SW480 (cell line): ENCODE results near the gene RAPGEF4.
A peak's percentile ranks its signal among the peaks of the same experiment; 100 is the strongest.

ENCODE experiments used
- DNase-seq: peaks from one replicate; pipeline ENCODE4 v3.0.0-alpha.2; 2016; ENCODE audit warnings: low spot score

RAPGEF4 gene

DNA sequence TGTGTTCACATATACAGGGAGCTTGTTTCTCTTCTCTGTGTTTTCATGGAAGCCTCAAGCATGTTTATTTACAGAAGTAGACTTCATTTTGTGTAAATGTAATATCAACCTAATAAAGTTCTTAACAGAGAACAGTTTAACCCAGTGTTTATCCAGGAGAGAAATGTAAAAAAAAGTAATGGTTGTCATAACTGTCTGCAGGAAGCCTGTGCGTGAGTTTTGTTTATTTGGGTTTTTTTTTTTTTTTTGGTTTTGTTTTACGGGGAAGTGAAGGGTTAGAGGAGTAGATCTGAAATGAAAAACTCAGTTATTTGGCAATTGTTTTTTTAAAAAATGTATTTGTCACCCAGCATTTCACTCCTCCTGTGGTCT, 124.7 kb downstream of the RAPGEF4 start:
- no peak for DNase-seq

DNA sequence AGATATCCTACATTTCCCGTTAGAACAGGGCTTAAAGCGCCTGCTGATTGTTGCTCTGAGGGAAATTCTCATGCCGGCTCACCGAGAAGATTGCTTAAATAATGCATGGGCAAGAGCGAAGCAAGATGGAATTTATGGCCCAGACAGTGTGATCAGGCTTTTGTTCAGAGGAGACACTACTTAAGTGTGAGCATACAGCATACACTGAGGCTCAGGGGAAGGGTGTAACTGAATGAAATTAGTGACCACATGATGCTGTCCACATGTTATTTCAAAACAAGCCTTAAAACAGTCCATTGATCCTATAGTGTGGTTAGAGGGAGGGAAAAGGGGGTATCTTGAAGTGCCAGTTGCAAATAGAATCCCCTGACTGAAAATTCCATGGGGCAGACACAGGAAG, 125.5 kb downstream of the RAPGEF4 start:
- no peak for DNase-seq

DNA sequence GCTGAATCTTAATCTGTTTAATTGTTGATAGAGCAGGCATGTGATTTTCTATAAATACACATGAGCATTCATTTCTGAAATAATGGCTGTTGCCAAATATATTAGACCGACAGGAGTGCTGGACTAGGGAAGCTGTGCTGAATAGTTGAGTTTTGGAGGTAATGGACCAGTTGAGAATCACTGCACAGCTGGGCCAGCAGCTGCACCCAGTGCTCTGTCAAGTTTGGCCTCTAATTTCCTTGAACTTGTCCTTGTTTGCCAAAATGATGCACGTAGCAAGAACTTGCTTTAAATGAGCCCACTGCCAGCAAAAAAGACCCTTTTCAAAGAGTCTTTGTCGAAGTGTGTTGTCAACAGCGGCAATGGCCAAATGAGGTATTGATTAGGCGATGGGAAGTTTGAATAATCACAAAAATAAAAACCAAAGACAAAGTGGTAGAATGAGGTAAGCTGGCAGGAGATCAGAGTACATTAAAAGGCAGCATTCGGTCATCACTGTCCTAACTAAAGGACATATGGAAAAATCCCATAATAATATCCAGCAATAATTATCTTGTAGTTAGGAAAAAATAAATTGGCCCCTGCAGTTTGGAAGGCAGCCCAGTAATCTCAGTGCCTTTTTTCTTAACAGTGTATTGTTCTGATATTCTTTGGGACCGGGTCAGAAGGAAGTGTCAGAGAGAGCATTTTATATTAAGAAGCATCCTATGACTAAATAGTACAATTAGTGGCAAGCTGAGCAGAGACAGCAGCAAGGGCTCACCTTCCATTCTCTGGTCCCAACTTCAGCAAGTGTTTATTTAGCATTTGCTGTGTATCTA, 126.2 kb downstream of the RAPGEF4 start:
- no peak for DNase-seq

DNA sequence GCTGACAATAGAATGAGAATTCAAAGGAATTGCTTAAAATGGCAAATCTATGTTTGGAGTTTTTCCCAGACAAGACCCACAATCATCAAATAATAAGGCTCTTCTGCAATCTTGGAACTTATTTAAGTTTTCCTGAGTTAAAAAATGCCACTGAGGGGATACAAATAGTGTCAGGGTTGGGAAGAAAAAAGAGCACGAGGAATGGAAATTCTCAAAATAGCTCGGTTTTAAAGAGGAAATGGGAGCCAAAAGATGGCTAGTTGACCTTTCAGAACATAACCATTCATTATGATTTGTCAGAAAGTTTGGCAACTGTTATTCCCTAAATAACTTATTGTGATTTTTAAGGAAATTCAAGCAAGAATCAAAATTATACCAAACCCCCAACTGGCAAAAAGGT, 127.7 kb downstream of the RAPGEF4 start:
- no peak for DNase-seq

DNA sequence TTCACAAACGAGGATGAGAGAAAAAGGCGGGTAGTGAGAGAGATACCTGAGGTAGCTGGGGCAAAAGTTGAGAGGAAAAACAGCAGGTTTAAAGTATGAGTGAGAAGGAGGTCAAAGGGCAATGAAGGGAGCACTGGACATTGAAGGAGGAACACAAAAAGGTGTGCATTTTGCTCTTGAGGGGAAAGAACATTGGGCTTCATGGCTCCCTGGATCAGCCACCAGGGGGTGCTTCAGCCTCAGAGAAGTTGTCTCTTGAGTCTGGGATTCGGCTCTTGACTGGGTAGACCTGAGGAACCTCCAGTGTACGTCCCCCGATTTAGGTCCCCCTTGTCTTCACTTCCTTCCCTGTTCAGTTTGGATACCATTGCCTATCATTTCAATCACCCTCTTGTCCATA, 128.5 kb downstream of the RAPGEF4 start:
- DNase-seq: peak; percentile 18

DNA sequence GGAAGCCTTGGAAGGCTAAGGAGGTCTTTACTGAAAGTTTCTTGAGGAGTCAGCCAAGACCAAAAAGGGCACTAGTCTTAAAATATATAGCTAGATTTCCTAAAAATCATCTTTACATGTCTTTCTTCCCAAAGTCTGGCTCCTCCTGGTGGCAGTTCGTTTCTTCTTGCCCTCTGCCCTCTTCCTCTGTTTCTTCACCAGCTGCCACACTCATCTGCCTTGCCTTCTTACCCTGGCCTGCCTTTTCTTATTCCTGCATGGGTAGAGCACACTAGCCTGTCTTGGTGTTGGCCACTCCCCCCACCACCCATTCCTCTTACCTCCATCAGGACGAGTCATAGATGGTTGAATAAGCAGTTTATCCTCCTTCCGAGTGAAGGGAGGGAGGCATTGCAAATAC, 129.8 kb downstream of the RAPGEF4 start:
- DNase-seq: peak; percentile 6

DNA sequence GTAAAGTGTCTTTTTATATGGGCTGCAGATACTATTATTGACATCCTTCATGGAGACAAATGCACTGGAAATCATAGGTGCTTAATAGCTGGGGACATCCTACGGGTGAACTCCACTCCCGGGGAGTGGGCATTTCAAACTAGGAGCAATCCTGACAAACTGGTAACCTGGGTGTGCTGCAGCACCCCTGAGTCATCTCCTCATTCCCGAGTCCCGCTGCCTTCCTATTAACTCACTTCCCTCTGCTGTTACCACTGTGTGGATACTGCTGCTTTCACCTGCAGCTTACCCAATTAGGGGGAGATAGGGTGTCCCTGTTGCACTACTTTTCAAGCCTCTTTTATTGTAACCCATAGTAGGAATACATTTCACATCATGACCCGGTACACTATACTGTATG, 134.2 kb downstream of the RAPGEF4 start:
- no peak for DNase-seq

DNA sequence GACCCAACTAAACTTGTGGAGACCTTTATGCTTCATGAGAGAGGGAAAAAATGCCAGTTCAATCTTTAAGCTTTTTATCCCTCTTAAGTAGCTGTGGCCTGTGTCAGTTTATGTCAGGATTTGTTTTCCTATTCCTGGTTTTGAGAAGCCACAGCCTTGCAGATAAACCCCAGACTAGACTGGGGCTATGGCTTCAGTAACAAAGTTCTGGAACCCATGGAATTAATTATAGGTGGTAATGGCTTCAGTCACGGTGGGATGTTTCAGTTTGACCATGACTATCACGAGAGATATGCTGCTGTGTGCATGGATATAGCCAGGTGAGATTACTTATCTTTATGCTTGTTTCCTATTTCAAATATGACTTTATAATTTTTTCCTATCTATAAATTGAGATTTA, 134.8 kb downstream of the RAPGEF4 start:
- no peak for DNase-seq

DNA sequence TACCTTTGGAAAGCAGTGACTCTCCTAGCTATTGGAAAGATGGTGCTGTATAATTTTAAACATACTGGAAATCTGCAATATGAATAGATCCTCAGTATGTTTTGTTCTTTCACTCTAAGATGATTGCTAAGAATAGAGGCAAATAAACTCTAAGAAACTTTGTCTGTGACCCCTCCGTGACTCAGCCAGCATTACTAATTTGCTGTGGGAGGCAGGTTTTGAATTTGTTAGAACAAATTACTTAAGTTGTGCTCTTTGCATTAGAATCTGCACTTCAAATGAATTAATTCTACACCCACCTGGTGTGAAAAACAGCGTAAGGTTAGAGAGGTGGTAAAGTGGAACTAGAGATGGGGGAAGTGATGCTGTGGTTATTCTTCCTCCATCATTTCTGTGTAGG, 142.2 kb downstream of the RAPGEF4 start:
- DNase-seq: no peak

DNA sequence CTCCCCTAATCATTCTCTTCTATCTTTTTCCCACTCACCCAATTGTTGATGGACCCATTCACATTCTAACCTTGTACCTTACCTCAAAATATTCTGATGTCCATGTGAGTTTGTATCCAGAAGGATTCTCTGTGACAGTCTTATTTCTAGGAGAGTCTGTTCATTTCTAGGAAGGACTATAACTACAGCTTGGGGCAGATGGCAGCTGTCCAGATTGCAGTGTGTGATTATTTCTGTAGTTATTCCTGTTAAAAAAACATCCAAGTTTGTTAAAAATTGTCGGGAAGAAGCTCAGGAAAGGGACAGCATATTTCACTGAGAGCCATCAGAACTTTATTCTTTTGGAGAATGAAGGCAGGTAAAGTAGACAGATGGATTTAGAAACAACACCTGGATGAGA, 142.6 kb downstream of the RAPGEF4 start:
- no peak for DNase-seq

DNA sequence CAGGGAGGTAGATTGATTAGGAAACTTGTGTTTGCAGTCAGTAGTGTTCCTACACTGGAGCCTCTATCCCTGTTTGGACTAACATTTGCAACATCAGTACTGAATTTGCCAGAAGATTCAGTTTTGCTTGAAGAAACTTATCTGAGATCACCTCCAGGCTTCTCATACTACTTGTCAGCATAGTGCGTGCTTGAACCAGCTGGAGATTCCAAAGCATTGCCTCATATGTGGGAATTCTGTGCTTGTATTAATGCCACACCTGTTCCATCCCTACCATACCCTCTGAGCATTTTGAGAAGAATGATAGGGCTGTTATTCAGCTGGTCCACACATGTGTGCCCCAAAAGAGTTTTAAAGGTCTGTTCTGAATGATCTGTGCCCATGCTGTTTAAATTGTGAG, 148.7 kb downstream of the RAPGEF4 start:
- no peak for DNase-seq

DNA sequence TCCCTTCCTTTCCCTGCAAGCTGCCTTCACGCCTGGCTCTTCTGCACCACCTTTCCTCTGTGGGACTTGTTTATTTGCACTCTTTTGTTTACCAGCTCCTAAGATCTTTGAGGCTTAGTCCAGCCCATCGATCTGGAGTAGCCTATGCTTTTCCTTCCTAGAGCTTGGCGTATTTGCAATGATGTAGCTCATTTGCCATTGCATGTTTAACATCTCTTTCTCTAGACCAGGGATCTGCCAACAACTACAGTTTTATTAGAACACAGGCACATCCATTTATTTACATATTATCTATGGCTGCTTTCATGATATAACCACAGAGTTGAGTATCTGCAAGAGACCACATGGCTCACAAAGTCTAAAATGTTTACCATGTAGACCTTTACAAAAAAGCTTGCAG, 150.4 kb downstream of the RAPGEF4 start:
- no peak for DNase-seq

DNA sequence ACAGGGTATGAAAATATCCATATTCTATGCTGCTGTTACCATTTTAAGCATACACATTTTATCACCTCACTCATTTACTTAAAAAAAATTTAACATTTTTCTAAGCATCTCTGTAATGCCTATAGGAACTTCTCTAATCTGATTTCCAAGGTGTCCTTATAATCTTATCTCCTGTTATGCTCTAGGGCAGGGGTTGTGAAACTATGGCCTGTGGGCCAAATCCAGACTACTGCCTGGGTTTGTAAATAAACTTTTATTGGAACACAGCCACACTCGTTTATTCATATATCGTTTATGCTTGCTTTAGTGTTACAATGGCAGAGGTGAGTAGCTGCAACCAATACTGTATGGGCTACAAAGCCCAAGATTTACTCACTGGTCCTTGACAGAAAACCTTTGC, 151.6 kb downstream of the RAPGEF4 start:
- no peak for DNase-seq

DNA sequence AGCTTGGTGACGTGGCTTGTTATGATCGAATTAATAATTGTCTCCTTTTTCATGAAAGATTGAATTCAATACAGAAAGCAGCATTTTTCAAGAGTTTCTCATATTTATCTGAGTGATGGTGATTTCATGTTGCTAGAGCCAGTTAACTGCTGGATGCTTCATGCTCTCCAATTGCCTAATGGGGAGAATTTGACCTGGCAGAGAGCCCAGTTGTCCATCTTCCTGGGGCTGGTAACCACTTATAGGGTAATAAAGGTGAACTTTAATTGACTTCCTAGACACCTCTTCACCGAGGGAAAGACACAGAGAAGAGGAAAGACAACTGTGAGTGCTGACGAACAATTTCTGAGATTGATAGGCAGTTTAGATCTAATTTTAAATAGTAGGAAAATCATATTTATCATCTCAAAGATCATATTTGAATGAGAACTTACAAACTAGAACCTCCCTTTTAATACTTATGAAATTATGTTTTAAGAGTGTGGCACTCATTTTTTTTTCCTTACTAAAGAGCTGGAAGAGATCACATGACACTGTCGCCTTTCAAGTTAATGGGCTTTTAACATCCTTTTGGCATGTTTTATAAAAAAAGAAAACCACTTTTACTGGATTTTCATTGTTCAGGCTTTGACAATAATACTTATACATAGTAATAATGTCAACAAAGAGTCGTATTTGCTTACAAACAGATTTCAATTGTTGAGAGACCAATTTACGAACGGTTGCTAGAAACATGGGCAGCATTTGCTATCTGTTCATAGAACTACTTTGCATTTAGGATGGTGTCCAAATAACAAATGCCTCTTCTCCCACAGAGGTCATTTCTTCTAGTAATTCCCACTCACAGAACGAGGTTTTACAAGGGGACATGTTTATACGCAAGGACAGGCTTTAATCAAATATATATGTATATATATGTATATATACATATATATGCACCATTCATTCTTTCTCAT, 153.3 kb downstream of the RAPGEF4 start:
- no peak for DNase-seq

DNA sequence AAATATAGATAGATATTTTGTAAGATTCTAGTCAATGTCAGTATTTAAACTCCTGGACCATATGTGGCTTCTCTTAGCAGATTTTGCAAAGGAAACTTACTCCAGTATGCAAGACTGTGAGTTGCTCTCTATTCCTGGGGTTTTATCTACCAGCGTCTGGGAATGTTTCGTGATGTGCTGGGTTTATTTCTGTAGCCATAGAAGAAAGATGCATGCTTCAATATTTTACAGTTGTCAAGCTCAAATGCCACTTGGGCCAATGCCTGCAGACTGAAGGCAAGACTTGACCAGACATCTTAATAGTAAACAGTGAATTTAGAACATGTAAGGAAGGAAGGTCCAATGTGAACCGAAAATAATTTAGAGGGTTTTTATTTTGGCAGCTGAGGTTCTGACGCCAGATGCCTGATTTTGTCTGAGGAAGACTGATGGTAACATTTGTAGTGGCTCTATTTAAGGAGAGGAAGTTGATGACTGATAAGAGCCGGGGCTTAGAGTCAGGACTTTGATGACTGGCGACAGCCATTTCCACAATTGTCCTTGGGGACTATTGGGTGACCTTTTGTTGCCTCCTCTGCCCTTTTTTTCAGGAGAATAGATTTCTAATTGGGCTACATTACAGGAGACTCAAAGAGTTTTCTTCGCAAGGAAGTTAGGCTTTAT, 154.3 kb downstream of the RAPGEF4 start:
- no peak for DNase-seq

DNA sequence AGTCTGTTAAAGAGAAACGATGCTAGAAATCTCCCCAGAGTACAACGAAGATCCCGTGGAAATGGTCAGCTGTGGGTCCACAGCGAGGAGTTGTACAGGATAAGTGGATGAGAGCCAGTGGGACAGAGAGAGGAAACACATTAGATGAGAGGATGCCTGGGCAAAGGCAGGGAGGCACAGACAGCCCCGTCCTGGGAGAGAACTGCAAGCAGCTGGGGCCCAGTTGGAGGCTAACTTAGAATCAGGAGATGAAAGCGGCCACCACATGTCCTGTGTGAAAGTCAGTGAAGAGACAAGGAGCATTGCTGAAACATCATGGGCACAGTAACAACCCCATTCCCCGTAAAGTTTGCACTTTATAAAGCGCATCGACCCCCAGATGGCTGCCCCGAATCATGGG, 157.5 kb downstream of the RAPGEF4 start:
- DNase-seq: no peak

DNA sequence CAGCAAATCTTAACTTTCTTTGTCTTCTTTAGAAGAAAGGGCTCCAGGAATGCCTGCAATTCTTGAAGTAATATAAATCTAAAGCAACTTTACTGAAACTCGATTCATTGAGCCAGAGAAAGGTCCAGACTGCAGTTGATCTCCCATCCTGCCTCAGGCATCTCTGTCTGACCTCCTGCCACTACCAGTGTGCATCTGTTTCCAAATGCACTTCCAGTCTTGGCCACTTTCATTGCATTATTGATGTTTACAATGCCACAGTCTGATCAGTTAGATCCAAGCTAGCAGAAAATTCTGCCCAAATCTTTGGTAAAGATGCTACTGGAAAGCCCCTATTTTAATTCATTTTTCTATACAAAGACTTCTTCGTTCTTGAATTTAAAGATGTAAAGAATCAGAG, 158.0 kb downstream of the RAPGEF4 start:
- no peak for DNase-seq

DNA sequence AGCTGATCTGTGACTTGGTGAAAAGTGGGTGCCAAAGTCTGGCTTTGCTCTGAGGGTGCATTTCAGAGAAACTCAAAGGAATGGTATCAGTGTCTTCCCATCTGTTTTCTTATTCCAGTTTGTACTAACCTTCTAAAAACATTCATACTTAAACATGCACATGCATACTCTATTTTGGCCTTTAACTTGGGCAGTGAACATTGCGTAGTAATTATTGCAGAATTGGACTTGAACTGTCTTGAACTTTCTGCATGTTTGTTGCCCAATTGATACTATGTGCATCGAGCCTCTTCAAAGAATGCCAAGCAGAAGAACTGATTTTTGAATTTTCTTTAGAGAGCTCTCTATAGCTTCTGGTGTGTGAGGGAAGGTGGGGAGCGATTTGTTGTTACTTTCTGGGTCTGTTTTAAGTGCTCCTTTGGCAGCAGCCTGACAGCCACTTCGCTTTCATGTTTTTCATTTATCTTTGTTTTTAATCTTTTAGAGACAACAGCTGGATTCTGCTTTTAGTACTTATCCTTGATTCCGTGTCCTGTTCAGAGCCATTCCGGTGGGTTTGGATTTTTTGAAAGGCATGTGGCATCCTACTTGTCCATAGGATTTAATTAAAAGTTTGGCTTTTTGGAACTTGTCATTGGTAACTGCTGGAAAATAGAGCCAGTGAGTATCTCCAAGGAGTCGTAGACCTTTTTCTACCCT, 159.2 kb downstream of the RAPGEF4 start:
- DNase-seq: no peak

DNA sequence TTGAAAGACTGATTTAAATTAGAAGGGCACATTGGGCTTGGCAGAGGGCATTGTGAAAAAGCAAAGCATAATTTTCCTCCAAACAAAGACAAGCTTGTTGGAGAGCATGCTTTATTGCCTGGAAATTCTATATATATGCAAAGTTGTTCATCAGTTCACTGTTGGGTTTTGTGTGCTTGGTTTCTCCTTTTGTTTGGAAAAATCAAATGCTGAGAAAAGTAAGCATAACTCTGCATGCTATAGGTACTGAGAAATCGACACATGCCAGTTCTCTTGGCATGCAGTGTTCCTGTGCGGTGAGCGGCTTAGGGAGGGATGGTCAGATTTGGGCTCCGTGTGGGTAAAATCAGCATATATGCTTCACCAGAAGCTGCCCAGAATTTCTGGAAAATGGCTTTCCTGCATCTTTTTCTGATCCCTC, 161.0 kb downstream of the RAPGEF4 start:
- DNase-seq: no peak

DNA sequence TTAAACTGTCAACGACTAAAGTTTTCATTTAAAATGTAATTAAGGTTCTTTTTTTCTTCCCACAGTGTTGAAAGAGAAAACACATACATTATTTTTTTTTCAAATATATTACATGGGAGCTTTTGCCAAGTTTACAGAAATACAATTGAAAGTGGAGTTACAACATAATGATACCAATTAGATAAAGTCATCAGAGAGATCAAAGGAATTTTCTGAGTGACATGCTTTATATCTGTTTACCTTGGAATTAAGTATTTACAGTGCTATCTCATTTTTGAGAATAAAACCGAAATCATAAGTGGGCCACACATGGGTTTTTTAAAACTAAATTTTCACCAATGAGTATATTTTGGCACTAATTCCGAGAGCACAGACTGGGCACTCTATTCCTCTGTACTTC, 165.2 kb downstream of the RAPGEF4 start:
- DNase-seq: no peak

DNA sequence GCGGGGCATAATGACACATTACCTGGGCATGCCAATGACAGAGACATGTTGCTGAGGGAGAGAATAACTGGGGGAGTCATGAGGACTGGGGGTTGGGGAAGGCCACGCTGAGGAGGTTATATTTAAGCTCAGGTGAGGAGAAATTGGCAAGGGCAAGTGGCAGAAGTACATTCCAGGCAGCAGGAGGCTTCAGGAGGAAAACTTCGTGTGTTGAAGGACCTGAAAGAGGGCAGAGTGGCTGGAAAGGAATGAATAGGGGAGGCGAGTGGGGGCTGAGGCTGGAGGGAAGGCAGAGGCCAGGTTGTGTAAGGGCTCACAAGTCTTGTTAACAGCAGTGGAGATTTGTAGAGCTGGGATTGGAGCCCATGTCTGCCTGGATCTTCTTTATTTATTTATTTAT, 166.3 kb downstream of the RAPGEF4 start:
- no peak for DNase-seq

DNA sequence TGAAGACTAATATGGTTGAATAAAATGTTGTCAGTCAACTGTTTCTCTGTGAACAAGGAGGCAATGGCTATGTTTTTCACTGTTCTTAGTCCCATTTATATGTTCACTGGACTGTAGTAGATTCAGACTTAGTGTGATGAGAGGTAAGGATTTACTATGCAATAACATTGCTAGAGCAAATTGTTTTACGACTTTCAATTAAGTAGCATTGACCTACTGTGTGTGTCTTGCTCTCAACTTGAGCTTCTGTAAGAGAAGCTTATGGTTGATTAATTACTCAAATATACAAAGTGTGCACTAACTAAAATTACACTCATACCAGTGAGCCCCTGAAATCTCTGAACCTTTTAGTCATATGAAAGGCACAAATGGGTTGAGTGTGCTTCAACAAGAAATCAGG, 168.6 kb downstream of the RAPGEF4 start:
- DNase-seq: no peak
